ENCODE measurements around the gene MC3R. TPM values are rescaled to one million over a fixed set of nuclear protein-coding genes. Genes with fewer than 3 reads are reported as not detected.

Gene MC3R
- total RNA-seq, 1 donor from 2014 or later = not detected

DNA sequence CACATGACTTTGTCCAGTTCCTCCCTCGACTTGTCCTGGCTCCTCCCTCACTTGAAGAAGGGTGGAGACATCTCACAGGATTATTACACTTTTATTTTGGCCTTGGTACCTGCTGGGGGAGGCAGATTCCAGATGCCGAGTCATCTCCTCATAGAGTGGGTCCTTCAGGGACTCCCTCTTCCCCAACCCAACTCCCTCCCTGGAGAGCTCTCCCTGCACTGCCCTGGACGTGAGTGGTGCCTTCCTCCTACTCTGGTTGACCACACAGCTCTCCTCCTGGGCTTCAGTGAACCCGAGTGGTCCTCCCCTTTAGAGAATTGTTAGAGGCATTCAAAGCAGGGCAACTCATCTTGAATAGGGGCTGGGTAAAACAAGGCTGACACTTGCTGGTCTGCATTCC, 40.9 kb upstream of the MC3R start:
- DNase-seq (ENCODE audit: low spot score, unreplicated experiment) = no peak
- Mint-ChIP-seq H3K4me3 (ENCODE audit: low read depth) (no peak overlapping the region), H3K4me1 (ENCODE audit: low read depth) (no peaks in the 10 kb centered on the region), H3K9me3 (ENCODE audit: low read depth) (peaks cover 57% of the 10 kb centered on the region), H3K27me3 (no peaks in the 10 kb centered on the region), H3K36me3 (ENCODE audit: insufficient read depth) (no peaks in the 10 kb centered on the region), H3K27ac (no peak overlapping the region)
- TF ChIP-seq CTCF (IDR thresholded peaks at IDR 0.05; ENCODE audit: unreplicated experiment) = no peak

DNA sequence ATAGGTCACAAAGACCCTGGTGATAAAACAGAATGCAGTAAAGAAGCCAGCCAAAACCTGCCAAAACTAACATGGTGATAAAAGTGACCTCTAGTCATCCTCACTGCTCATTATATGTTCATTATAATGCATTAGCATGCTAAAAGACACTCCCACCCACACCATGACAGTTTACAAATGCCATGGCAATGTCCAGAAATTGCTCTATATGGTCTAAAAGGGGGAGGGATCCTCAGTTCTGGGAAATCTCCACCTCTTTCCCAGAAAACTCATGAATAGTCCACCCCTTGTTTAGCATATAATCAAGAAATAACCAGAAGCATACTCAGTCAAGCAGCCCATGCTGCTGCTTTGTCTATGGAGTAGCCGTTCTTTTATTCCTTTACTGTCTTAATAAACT, 40.4 kb upstream of the MC3R start:
- Mint-ChIP-seq H3K36me3 (ENCODE audit: insufficient read depth) (no peaks in the 10 kb centered on the region), H3K27me3 (no peaks in the 10 kb centered on the region), H3K4me3 (ENCODE audit: low read depth) (no peak overlapping the region), H3K4me1 (ENCODE audit: low read depth) (no peaks in the 10 kb centered on the region), H3K9me3 (ENCODE audit: low read depth) (peaks cover 54% of the 10 kb centered on the region), H3K27ac (no peak overlapping the region)
- DNase-seq (ENCODE audit: low spot score, unreplicated experiment) = no peak
- TF ChIP-seq CTCF (IDR thresholded peaks at IDR 0.05; ENCODE audit: unreplicated experiment) = no peak

DNA sequence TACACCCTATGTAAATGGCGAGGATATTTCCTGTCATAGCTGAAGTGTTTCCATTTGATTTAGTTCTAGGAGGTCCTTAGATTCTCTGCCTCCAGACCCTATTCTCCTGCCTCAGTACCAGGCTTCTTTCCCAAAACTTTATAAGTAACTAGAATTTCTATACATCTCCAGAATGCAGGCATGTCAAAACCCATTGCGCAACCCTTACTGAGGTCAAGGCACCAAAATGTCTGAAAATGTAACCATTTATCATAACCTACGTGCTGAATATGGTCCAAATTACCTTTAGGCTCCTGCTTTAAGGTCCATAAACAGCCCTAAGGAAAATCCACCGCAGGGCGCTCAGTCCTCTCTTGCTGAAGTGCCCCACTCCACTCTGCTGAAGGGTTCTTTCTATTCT, 37.5 kb upstream of the MC3R start:
- TF ChIP-seq CTCF (IDR thresholded peaks at IDR 0.05; ENCODE audit: unreplicated experiment) = no peak
- H3K4me1 Mint-ChIP-seq (ENCODE audit: low read depth) = no peaks in the 10 kb centered on the region
- no peak for DNase-seq (ENCODE audit: low spot score, unreplicated experiment)
- no peaks in the 10 kb centered on the region for H3K27me3 Mint-ChIP-seq
- H3K27ac Mint-ChIP-seq = no peak overlapping the region
- peaks cover 1% of the 10 kb centered on the region for H3K36me3 Mint-ChIP-seq (ENCODE audit: insufficient read depth)
- no peak overlapping the region for H3K4me3 Mint-ChIP-seq (ENCODE audit: low read depth)
- H3K9me3 Mint-ChIP-seq (ENCODE audit: low read depth) = peaks cover 66% of the 10 kb centered on the region

GRCh38 chr20:56212091-56212490, 36.4 kb upstream of the MC3R start:
- H3K4me1 Mint-ChIP-seq (ENCODE audit: low read depth) = no peaks in the 10 kb centered on the region
- no peak for TF ChIP-seq CTCF (IDR thresholded peaks at IDR 0.05; ENCODE audit: unreplicated experiment)
- H3K27me3 Mint-ChIP-seq = no peaks in the 10 kb centered on the region
- no peak for DNase-seq (ENCODE audit: low spot score, unreplicated experiment)
- no peak overlapping the region for H3K4me3 Mint-ChIP-seq (ENCODE audit: low read depth)
- H3K36me3 Mint-ChIP-seq (ENCODE audit: insufficient read depth) = peaks cover 1% of the 10 kb centered on the region
- H3K27ac Mint-ChIP-seq = no peak overlapping the region
- H3K9me3 Mint-ChIP-seq (ENCODE audit: low read depth) = peaks cover 65% of the 10 kb centered on the region

GRCh38 chr20:56213321-56213720, 35.2 kb upstream of the MC3R start:
- TF ChIP-seq CTCF (IDR thresholded peaks at IDR 0.05; ENCODE audit: unreplicated experiment) = no peak
- Mint-ChIP-seq H3K9me3 (ENCODE audit: low read depth) (peaks cover 61% of the 10 kb centered on the region), H3K4me3 (ENCODE audit: low read depth) (no peak overlapping the region), H3K36me3 (ENCODE audit: insufficient read depth) (peaks cover 1% of the 10 kb centered on the region), H3K27me3 (no peaks in the 10 kb centered on the region), H3K27ac (no peak overlapping the region), H3K4me1 (ENCODE audit: low read depth) (no peaks in the 10 kb centered on the region)
- DNase-seq (ENCODE audit: low spot score, unreplicated experiment) = no peak
